Measurements from ENCODE around the gene CBFA2T3. TPM values are rescaled to one million over a fixed set of nuclear protein-coding genes. Genes with fewer than 3 reads are reported as not detected.

CBFA2T3 gene
- total RNA-seq, 2 donors from 2014 or later = 10.1 to 10.5 TPM

GRCh38 chr16:88827727-88828126 is 149.3 kb downstream of the CBFA2T3 start:
- TF ChIP-seq CTCF (IDR thresholded peaks at IDR 0.05) = no peak
- Histone ChIP-seq H3K4me3 (no peak overlapping the region), H3K9me3 (no peaks in the 10 kb centered on the region), H3K27ac (no peak overlapping the region), H3K36me3 (no peaks in the 10 kb centered on the region), H3K27me3 (no peaks in the 10 kb centered on the region), H3K9ac (ENCODE audit: low read depth in 2 of 2, low read length in 2 of 2) (no peak overlapping the region), H3K4me1 (no peaks in the 10 kb centered on the region)
- intact Hi-C loops (cut with DNase I) = no loop called here
- no peak for DNase-seq

GRCh38 chr16:88826070-88826840 is 150.8 kb downstream of the CBFA2T3 start:
- no peaks in the 10 kb centered on the region for H3K27me3 ChIP-seq
- peak; percentile 72 for DNase-seq
- H3K9ac ChIP-seq (ENCODE audit: low read depth in 2 of 2, low read length in 2 of 2) = no peak overlapping the region
- no peaks in the 10 kb centered on the region for H3K36me3 ChIP-seq
- intact Hi-C loops (cut with DNase I) = no loop called here
- no peaks in the 10 kb centered on the region for H3K9me3 ChIP-seq
- no peak overlapping the region for H3K4me3 ChIP-seq
- H3K4me1 ChIP-seq = no peaks in the 10 kb centered on the region
- no peak for TF ChIP-seq CTCF (IDR thresholded peaks at IDR 0.05)
- H3K27ac ChIP-seq = no peak overlapping the region

- Histone ChIP-seq H3K9me3 (no peaks in the 10 kb centered on the region), H3K27ac (no peak overlapping the region), H3K9ac (ENCODE audit: low read depth in 2 of 2, low read length in 2 of 2) (no peak overlapping the region), H3K27me3 (no peaks in the 10 kb centered on the region), H3K36me3 (no peaks in the 10 kb centered on the region), H3K4me1 (no peaks in the 10 kb centered on the region), H3K4me3 (no peak overlapping the region)
- no peak for DNase-seq
- intact Hi-C loops (cut with DNase I) = no loop called here
- TF ChIP-seq CTCF (IDR thresholded peaks at IDR 0.05) = no peak
Observed at GRCh38 chr16:88825146-88825545, 151.9 kb downstream of the CBFA2T3 start.

Other genes starting within 250 kb of the CBFA2T3 start
- 100 to 1,000 TPM; 104 to 118 TPM for gene PIEZO1, start 192.0 kb downstream of the CBFA2T3 start, total RNA-seq
- 10 to 100 TPM; 14.9 to 71.7 TPM for gene CDT1, start 173.4 kb downstream of the CBFA2T3 start, total RNA-seq
- gene APRT, start 165.3 kb downstream of the CBFA2T3 start, total RNA-seq = 100 to 1,000 TPM; 103 to 273 TPM
- 10 to 100 TPM; 22.8 to 44.5 TPM for gene GALNS, start 120.3 kb downstream of the CBFA2T3 start, total RNA-seq
- gene TRAPPC2L, start 120.1 kb downstream of the CBFA2T3 start, total RNA-seq = 10 to 100 TPM; 33.8 to 57.3 TPM
- gene PABPN1L, start 110.5 kb downstream of the CBFA2T3 start, total RNA-seq = not detected
- gene ACSF3, start 116.6 kb upstream of the CBFA2T3 start, total RNA-seq = 10 to 100 TPM; 60.2 TPM
- gene CDH15, start 194.5 kb upstream of the CBFA2T3 start, total RNA-seq = not detected
- gene SLC22A31, start 223.3 kb upstream of the CBFA2T3 start, total RNA-seq = 1 to 10 TPM in 1 of 2 donors, not detected in 1; 1.3 TPM
- gene ZNF778, start 240.5 kb upstream of the CBFA2T3 start, total RNA-seq = 1 to 10 TPM; 3.9 to 6.4 TPM

Data from colonic mucosa (tissue), 4 donors.